ENCODE results near the gene NAALAD2. TPM values are rescaled to one million over a fixed set of nuclear protein-coding genes. Genes with fewer than 3 reads are reported as not detected.

Gene NAALAD2
- total RNA-seq, 2 experiments from 2014 or later = not detected

- POLR2A ChIA-PET = no interaction called here
- H3K4me3 Mint-ChIP-seq = no peak overlapping the region
Observed at GRCh38 chr11:90168571-90168970, 34.1 kb downstream of the NAALAD2 start.

GRCh38 chr11:90171359-90171758, 36.9 kb downstream of the NAALAD2 start:
- H3K4me1 ChIP-seq (ENCODE audit: insufficient read depth, low read length) = no peaks in the 10 kb centered on the region
- ChIA-PET POLR2A (no interaction called here), CTCF (no interaction called here)
- H3K27ac Mint-ChIP-seq = no peak overlapping the region
- no peak overlapping the region for H3K4me3 Mint-ChIP-seq
- DNase-seq (no peak), ATAC-seq (ENCODE audit: poor library complexity) (no peak)
- no peak overlapping the region for H3K4me3 ChIP-seq (ENCODE audit: low read length)
- H3K36me3 Mint-ChIP-seq (ENCODE audit: low read depth) = no peaks in the 10 kb centered on the region
- intact Hi-C loops (cut with DNase I, micrococcal nuclease) = no loop called here
- H3K4me1 Mint-ChIP-seq (ENCODE audit: low read depth) = no peaks in the 10 kb centered on the region
- H3K27ac ChIP-seq (ENCODE audit: low read depth in 1 of 2, low read length in 2 of 2) = no peak overlapping the region
- H3K27me3 Mint-ChIP-seq = peaks cover 4% of the 10 kb centered on the region
- H3K27me3 ChIP-seq (ENCODE audit: control insufficient read depth in 1 of 2, insufficient read depth in 2 of 2, low read length in 2 of 2) = no peaks in the 10 kb centered on the region
- TF ChIP-seq, protein P1, sequence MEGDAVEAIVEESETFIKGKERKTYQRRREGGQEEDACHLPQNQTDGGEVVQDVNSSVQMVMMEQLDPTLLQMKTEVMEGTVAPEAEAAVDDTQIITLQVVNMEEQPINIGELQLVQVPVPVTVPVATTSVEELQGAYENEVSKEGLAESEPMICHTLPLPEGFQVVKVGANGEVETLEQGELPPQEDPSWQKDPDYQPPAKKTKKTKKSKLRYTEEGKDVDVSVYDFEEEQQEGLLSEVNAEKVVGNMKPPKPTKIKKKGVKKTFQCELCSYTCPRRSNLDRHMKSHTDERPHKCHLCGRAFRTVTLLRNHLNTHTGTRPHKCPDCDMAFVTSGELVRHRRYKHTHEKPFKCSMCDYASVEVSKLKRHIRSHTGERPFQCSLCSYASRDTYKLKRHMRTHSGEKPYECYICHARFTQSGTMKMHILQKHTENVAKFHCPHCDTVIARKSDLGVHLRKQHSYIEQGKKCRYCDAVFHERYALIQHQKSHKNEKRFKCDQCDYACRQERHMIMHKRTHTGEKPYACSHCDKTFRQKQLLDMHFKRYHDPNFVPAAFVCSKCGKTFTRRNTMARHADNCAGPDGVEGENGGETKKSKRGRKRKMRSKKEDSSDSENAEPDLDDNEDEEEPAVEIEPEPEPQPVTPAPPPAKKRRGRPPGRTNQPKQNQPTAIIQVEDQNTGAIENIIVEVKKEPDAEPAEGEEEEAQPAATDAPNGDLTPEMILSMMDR (IDR thresholded peaks at IDR 0.05) = no peak
- no peaks in the 10 kb centered on the region for H3K9me3 ChIP-seq (ENCODE audit: control insufficient read depth in 1 of 2, insufficient read depth in 1 of 2, low read length in 2 of 2)
- H3K9me3 Mint-ChIP-seq = no peaks in the 10 kb centered on the region
- H3K36me3 ChIP-seq (ENCODE audit: insufficient read depth, low read length) = no peaks in the 10 kb centered on the region

More at GRCh38 chr11:90168571-90168970, 34.1 kb downstream of the NAALAD2 start:
- Histone ChIP-seq H3K36me3 (ENCODE audit: insufficient read depth, low read length) (no peaks in the 10 kb centered on the region), H3K27ac (ENCODE audit: low read depth in 1 of 2, low read length in 2 of 2) (no peak overlapping the region), H3K27me3 (ENCODE audit: control insufficient read depth in 1 of 2, insufficient read depth in 2 of 2, low read length in 2 of 2) (no peaks in the 10 kb centered on the region), H3K4me3 (ENCODE audit: low read length) (no peak overlapping the region), H3K4me1 (ENCODE audit: insufficient read depth, low read length) (no peaks in the 10 kb centered on the region), H3K9me3 (ENCODE audit: control insufficient read depth in 1 of 2, insufficient read depth in 1 of 2, low read length in 2 of 2) (no peaks in the 10 kb centered on the region)
- no peak for DNase-seq
- H3K36me3 Mint-ChIP-seq (ENCODE audit: low read depth) = no peaks in the 10 kb centered on the region
- intact Hi-C loops (cut with DNase I, micrococcal nuclease) = no loop called here
- H3K27me3 Mint-ChIP-seq = peaks cover 10% of the 10 kb centered on the region
- H3K27ac Mint-ChIP-seq = no peak overlapping the region
- CTCF ChIA-PET = no interaction called here
- ATAC-seq (ENCODE audit: poor library complexity) = no peak
- H3K9me3 Mint-ChIP-seq = no peaks in the 10 kb centered on the region
- no peaks in the 10 kb centered on the region for H3K4me1 Mint-ChIP-seq (ENCODE audit: low read depth)
- TF ChIP-seq, protein P1 (IDR thresholded peaks at IDR 0.05) = no peak

- Mint-ChIP-seq H3K9me3 (no peaks in the 10 kb centered on the region), H3K4me3 (no peak overlapping the region), H3K4me1 (ENCODE audit: low read depth) (no peaks in the 10 kb centered on the region), H3K27ac (no peak overlapping the region), H3K27me3 (peaks cover 10% of the 10 kb centered on the region), H3K36me3 (ENCODE audit: low read depth) (no peaks in the 10 kb centered on the region)
- CTCF ChIA-PET = no interaction called here
- no peak overlapping the region for H3K27ac ChIP-seq (ENCODE audit: low read depth in 1 of 2, low read length in 2 of 2)
- H3K4me3 ChIP-seq (ENCODE audit: low read length) = no peak overlapping the region
- H3K27me3 ChIP-seq (ENCODE audit: control insufficient read depth in 1 of 2, insufficient read depth in 2 of 2, low read length in 2 of 2) = no peaks in the 10 kb centered on the region
- TF ChIP-seq, protein P1 (IDR thresholded peaks at IDR 0.05) = no peak
- ATAC-seq (ENCODE audit: poor library complexity) (no peak), DNase-seq (no peak)
- intact Hi-C loops (cut with DNase I, micrococcal nuclease) = no loop called here
- no peaks in the 10 kb centered on the region for H3K4me1 ChIP-seq (ENCODE audit: insufficient read depth, low read length)
- POLR2A ChIA-PET = no interaction called here
- H3K9me3 ChIP-seq (ENCODE audit: control insufficient read depth in 1 of 2, insufficient read depth in 1 of 2, low read length in 2 of 2) = no peaks in the 10 kb centered on the region
- H3K36me3 ChIP-seq (ENCODE audit: insufficient read depth, low read length) = no peaks in the 10 kb centered on the region
Observed at GRCh38 chr11:90176069-90176468, 41.6 kb downstream of the NAALAD2 start.

All from CD4-positive, alpha-beta T cell (primary cell).